Measurements from ENCODE around the gene SPG21. TPM values are rescaled to one million over a fixed set of nuclear protein-coding genes. Genes with fewer than 3 reads are reported as not detected.

SPG21 gene
- polyA plus RNA-seq, 1 experiment, result 101 TPM

DNA sequence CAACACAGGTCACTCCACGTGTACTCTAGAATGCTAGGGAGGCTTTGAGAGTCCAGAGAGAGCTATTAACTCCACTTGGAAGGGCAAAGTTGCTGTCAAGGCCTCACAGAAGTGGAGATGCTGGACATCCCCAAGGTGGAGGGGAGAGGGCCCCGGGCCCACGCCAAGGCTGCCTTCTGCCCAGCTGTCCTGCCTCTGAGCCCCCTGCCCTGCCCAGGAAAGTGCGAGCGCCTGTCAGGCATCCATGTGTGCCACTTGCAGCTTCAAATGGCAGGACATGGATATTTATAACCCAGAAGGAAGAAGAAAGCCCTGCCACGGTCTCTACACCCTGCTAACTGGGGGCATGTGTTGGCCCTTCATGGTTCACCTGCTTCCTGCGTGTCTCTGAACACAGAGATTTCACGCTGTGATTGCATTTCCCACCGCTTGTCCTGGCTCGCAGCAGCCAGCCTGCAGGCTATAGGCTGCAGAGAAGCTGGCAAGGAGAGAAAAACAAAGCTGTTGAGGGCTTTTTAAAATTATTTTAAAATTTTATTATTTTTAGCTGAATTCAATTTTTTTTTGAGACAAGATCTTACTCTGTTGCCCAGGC lies 61.0 kb downstream of the SPG21 start:
- no peaks in the 10 kb centered on the region; the same call in 1 of the 2 replicates for H3K9me3 ChIP-seq (ENCODE audit: control insufficient read depth, insufficient read depth, low read length)
- TF ChIP-seq, protein P1, sequence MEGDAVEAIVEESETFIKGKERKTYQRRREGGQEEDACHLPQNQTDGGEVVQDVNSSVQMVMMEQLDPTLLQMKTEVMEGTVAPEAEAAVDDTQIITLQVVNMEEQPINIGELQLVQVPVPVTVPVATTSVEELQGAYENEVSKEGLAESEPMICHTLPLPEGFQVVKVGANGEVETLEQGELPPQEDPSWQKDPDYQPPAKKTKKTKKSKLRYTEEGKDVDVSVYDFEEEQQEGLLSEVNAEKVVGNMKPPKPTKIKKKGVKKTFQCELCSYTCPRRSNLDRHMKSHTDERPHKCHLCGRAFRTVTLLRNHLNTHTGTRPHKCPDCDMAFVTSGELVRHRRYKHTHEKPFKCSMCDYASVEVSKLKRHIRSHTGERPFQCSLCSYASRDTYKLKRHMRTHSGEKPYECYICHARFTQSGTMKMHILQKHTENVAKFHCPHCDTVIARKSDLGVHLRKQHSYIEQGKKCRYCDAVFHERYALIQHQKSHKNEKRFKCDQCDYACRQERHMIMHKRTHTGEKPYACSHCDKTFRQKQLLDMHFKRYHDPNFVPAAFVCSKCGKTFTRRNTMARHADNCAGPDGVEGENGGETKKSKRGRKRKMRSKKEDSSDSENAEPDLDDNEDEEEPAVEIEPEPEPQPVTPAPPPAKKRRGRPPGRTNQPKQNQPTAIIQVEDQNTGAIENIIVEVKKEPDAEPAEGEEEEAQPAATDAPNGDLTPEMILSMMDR (IDR thresholded peaks at IDR 0.05; ENCODE audit: low read depth, low read length), result no peak
- no peak overlapping the region for H3K27ac ChIP-seq (ENCODE audit: low read depth, low read length)
- no peak for DNase-seq (ENCODE audit: low read depth, low spot score)
- no peaks in the 10 kb centered on the region for H3K27me3 ChIP-seq (ENCODE audit: control insufficient read depth, insufficient read depth, low read length)
- ChIA-PET POLR2A (no interaction called here), CTCF (no interaction called here)
- H3K4me3 ChIP-seq (ENCODE audit: low read depth, low read length), result no peak overlapping the region

DNA sequence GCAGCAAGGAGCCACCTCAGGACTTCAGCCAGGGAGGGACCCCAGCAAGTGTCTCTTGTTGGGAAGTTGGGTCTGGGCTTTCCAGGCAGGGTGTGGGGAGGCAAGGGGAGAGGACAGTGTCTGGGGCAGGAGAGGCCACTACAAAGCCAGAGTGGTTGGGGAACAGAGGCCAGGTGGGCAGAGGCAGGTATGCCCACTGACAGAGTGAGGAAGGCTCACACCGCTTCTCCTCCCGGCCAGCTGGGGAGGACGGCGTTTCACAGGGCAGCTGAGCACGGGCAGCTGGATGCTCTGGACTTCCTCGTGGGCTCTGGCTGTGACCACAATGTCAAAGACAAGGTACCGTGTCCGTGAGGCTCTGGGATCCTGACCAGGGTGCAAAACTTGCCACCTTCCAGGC lies 63.1 kb downstream of the SPG21 start:
- ChIA-PET CTCF (no interaction called here), POLR2A (no interaction called here)
- Histone ChIP-seq H3K9me3 (ENCODE audit: control insufficient read depth, insufficient read depth, low read length) (peaks cover 3% of the 10 kb centered on the region; the same call in 1 of the 2 replicates), H3K27ac (ENCODE audit: low read depth, low read length) (no peak overlapping the region), H3K4me3 (ENCODE audit: low read depth, low read length) (no peak overlapping the region), H3K27me3 (ENCODE audit: control insufficient read depth, insufficient read depth, low read length) (no peaks in the 10 kb centered on the region)
- TF ChIP-seq, protein P1 (IDR thresholded peaks at IDR 0.05; ENCODE audit: low read depth, low read length), result no peak
- no peak for DNase-seq (ENCODE audit: low read depth, low spot score)

DNA sequence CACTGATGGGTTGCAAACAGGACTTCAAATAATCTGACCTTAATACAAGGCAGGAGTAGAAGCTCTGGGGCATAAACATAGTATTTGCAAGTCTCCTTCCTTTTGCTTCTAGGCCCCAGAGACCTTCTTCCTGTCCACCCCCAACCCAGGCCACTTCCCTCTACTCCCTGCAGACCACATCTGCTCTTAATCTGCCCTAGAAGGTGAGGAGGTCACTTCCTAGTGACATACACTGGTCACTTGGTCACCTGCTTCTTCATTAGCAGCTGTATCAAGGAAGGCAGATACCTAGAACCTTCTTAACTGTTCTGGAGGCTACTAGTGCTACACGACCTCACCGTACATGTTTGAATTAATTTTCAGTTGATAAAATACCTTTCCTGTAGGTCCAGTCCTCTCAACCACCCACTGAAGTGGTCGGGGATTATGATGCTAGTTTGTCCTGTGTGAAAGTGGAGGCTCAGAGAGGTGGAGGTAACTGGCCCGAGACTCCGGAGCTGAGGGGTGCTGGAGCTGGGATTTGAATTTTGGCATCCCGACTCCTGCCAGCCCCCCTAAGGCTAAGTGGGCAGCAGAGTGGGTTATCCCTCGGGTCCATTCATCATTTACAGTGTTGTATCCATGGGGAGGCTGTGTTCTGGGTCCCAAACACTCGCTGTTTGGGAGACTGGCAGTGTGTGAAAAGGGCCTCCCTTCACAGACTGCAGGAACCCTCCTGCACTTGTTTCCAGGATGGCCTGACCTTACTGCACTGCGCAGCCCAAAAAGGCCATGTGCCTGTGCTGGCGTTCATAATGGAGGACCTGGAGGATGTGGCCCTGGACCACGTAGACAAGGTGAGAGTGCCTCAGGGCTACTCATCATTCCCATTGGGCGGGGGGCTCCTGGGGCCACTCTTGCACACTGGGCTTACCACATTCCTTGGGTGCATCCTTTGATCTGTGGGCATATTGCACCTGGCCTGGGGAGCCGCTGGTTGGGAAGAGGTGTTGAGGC lies 64.1 kb downstream of the SPG21 start:
- ChIA-PET POLR2A (no interaction called here), CTCF (no interaction called here)
- H3K27me3 ChIP-seq (ENCODE audit: control insufficient read depth, insufficient read depth, low read length), result no peaks in the 10 kb centered on the region
- TF ChIP-seq, protein P1 (IDR thresholded peaks at IDR 0.05; ENCODE audit: low read depth, low read length), result no peak
- peaks cover 3% of the 10 kb centered on the region; the same call in 1 of the 2 replicates for H3K9me3 ChIP-seq (ENCODE audit: control insufficient read depth, insufficient read depth, low read length)
- H3K4me3 ChIP-seq (ENCODE audit: low read depth, low read length), result no peak overlapping the region
- DNase-seq (ENCODE audit: low read depth, low spot score), result no peak
- no peak overlapping the region for H3K27ac ChIP-seq (ENCODE audit: low read depth, low read length)

DNA sequence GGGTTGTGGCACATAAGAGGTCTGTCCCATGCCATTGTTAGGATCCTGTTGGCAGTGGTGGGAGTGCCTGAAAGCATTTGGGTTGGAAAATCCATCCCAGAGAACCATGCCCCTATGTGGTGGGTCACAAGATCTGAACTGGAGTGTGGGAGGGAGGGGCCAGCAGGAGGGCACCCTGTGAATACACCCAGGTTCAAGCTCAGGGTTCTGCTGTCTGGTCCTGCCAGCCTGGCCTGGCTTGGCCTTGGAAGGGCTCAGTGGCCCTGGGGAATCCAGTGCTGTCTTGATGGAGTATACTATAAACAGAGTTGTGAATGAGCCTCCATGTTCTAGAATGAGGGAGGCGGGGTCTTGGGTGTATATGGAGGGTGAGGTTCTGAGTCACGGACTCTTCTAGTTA lies 66.2 kb downstream of the SPG21 start:
- ChIA-PET CTCF (interaction anchor here (0.6 kb wide), 1 partner anchor 1286 kb away, joined by 3 read pairs; no protein-coding TSS in a partner anchor), POLR2A (no interaction called here)
- Histone ChIP-seq H3K27ac (ENCODE audit: low read depth, low read length) (no peak overlapping the region), H3K9me3 (ENCODE audit: control insufficient read depth, insufficient read depth, low read length) (peaks cover 3% of the 10 kb centered on the region; the same call in 1 of the 2 replicates), H3K27me3 (ENCODE audit: control insufficient read depth, insufficient read depth, low read length) (no peaks in the 10 kb centered on the region), H3K4me3 (ENCODE audit: low read depth, low read length) (no peak overlapping the region)
- TF ChIP-seq, protein P1 (IDR thresholded peaks at IDR 0.05; ENCODE audit: low read depth, low read length), result no peak
- DNase-seq (ENCODE audit: low read depth, low spot score), result no peak

DNA sequence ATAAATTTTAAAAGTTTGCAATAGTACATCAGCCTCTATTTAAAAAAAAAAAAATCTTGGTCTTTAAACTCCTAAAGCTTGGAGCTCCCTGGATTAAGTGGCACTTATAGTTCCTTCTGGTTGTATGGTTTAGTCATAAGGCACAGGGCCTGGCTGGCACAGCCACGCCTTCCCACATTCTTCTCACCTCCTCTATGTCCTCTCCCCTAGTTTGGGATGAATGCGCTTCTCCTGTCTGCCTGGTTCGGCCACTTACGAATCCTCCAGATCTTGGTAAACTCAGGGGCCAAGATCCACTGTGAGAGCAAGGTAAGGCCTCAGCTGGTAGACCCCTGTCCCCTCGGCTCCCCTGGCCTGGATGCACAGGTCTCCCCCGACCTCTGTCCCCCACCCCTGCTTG lies 68.0 kb downstream of the SPG21 start:
- POLR2A ChIA-PET, result no interaction called here

More for the DNA sequence above, 68.0 kb downstream of the SPG21 start:
- no peaks in the 10 kb centered on the region for H3K27me3 ChIP-seq (ENCODE audit: control insufficient read depth, insufficient read depth, low read length)
- no peak for DNase-seq (ENCODE audit: low read depth, low spot score)
- TF ChIP-seq, protein P1 (IDR thresholded peaks at IDR 0.05; ENCODE audit: low read depth, low read length), result no peak
- no peak overlapping the region for H3K27ac ChIP-seq (ENCODE audit: low read depth, low read length)
- CTCF ChIA-PET, result interaction anchor here (1.7 kb wide), 1 partner anchor 16 kb away, joined by 6 read pairs; no protein-coding TSS in a partner anchor
- H3K4me3 ChIP-seq (ENCODE audit: low read depth, low read length), result no peak overlapping the region
- H3K9me3 ChIP-seq (ENCODE audit: control insufficient read depth, insufficient read depth, low read length), result peaks cover 3% of the 10 kb centered on the region; the same call in 1 of the 2 replicates

Data from AG04450 (cell line).